GM19463 (cell line): ENCODE measurements around the gene MACROD2.
A peak's percentile ranks its signal among the peaks of the same experiment; 100 is the strongest.
"Not testable (repeated sequence)": the region's sequence is repeated elsewhere in the genome, so short reads cannot be mapped to it uniquely, and the experiment has no call there.

Experiments
- ATAC-seq: cut with Tn5 transposase; IDR thresholded peaks from one replicate; pipeline ENCODE4 v1.9.1; 2021; ENCODE audit warnings: mild to moderate bottlenecking, moderate library complexity; ENCODE audit not compliant: unreplicated experiment

Gene MACROD2

DNA sequence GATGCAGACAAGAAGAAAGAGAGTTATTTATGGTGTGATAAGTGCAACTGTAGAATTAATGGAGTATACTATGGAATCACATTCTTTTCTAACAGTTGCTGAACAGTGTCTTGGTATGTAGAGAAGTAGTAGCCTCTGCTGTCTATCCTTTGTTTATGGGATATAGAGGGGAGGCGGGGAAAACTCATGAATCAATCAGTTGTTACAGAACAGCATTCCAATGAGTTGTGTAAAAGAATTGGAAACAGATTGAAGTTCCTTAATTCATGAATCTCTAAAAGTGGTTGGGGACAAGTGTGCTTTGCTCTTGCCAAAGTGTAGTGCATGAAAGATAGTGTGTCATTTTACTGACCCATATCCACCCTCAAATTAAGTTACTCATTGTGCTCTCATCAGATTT, 264.4 kb downstream of the MACROD2 start:
- ATAC-seq: no peak

DNA sequence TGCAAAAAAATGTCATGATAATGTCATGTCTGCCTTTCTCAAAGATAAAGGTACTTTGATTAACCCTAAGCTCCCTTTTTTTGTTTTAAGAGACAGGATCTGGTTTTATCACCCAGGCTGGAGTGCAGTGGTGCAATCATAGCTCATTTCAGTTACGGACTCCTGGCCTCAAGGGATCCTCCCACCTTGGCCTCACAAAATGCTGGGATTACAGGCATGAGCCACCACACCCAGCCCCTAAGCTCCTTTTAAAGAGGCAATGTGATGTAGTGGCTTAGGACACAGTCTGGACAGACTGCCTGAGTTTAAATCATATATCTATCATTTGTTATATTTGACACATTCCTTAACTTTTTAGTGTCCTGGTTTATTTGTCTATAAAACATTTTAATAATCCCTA, 265.1 kb downstream of the MACROD2 start:
- no peak for ATAC-seq

DNA sequence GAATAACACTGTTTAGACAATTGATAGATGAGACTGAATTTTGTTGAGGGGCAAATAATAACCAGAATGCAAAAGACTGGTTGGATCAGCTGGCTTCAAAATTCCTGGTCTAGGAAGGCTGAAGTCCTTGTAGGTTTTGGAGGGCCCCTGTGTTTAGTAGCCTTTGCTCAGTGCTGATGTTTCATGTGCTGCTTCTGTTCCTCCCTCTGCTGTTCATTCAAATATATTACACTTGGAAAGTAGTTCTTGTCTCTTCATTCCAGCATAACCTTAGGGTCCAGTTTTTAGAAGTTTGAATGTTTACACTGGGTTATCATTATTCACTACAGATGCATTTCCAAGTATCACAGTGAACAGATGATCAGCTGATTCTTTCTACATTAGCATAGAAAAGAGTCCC, 269.6 kb downstream of the MACROD2 start:
- ATAC-seq: no peak

DNA sequence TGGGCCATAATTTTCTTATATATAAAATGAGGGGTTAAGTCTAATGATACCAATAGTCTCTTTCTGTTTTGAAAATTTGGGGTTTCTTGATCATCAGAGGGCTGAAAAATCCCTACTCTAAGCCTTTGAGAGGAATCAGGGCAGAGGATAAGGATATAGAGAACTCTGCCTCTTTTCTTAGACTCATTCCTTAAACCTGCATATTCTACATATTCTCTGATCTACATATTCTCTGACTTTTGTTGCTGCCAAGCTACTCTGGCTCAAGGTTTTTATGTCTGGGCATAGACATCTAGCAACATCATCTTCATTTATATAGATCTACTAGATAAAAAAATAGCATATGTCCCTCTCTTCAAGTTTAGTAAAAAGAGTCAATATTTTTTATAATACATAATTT, 270.9 kb downstream of the MACROD2 start:
- ATAC-seq: no peak

DNA sequence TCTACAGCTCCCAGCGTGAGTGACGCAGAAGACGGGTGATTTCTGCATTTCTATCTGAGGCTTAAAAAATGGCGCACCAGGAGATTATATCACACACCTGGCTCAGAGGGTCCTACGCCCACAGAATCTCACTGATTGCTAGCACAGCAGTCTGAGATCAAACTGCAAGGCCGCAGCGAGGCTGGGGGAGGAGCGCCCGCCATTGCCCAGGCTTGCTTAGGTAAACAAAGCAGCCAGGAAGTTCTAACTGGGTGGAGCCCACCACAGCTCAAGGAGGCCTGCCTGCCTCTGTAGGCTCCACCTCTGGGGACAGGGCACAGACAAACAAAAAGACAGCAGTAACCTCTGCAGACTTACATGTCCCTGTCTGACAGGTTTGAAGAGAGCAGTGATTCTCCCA, 275.4 kb downstream of the MACROD2 start:
- not testable (repeated sequence) for ATAC-seq

DNA sequence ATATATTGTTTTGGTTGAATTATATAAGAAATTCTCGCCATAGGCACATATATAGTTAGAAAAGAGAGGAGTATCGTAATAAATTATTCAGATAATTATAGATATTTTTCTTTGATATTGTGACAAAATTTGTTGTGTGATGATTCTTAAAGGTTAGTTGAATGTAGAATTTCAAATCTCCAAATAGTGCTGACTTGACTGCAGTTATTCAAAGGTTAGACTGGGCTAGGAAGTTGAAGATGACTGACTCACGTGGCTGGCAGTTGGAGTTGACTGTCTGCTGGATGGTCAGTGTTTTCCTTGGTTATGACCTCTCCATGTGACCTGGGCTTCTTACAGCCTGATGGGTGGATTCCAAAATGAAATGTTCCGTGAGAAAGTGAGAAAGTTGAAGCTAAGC, 286.8 kb downstream of the MACROD2 start:
- no peak for ATAC-seq

DNA sequence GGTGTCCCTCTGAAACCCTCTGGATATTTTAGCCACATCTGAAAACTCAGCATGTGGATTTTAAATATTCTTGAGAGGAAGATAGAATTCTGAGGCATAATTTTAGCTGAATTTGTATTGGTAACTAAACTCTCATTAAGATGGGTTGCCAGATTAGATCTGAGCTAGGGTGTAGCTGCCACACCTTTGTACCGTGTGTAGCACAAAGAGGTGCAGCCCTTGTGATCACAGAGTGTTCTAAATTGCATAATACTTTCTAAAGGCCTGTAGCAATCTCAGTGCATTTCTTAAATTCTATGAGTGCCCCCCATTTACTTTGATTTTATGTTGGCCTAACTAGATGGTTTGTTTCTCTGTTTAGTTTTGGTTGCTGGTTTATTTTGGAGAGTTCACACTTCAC, 289.1 kb downstream of the MACROD2 start:
- ATAC-seq: no peak

DNA sequence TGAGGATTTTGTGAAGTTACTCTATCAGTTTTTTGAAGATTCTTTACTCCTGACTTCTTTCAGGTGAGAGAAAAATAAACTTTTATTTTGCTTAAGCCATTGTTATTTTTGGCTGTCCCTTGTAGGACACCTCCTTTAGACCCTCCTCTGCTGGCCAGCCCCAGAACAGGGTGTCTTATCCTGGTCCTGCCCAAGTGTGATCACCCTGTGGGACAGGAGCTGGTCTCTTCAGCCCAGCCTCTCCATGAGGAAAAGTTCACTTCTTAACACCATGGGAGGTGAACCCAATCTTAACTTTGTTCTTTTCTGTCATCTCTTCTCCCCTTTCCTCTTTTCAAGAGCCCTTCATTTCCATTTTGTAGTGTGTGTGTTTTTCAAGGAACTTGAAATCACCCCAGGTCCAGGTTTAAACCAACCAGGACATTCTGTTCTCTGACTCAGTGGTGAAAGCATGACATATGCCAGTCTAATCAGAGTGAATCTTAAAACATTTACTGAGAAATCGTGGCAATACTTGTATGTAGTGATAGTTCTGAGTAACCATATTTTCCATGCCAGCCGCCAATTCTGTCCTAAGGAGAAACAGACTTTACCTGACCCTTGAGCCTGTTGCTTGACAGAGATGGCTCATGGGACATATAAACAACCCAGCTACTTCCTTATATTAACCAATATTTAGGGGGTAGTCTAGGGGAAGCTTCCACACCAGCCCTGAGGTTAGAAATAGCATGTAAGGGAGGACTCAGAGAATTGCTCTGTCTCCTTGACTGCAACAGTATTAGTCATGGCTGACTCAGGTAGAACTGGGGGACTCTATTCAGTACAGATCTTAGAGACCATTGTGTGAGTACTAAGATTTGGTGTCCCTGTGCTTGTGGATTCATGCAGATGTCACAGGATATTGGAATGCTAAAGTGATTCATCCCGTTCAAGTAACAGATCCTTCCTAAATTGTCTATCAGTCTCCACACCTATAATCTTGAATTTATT, 293.3 kb downstream of the MACROD2 start:
- no peak for ATAC-seq

DNA sequence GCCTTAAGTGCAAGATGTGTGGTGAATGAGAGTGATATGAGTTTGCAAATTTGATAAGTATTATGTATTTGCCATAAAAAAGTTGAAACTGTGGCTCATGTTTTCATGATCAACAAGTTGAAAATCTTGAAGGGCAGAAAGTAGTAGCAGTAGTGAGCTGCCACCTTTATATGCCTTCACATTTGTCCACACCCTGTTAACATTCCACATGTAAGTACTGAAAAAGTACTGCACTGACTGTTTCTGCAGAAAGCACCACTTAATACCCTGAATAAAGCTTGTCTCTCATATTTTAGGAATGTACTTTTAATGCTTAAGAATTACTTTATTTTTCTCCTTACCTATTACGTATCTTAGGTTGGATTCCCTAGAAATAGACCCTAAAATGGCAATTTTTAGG, 296.2 kb downstream of the MACROD2 start:
- ATAC-seq: no peak

DNA sequence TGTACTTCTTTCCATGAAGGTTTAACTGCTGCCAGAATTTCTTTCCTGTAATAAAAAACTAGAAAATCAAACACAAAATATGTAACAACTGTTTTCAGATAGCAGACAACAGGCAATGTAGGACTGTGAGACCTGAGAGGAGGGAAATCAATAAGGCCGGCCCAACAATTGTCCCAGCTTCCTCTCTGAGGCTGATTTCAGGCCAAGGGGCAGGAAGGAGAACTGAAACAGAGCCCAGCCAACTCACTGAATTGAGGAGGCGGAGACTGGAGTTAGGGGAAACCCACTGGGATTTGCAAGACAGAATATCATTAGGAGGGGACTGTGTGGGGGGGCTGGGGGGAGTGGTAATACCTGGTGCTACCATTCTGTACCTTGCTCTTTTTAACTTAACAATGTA, 299.9 kb downstream of the MACROD2 start:
- ATAC-seq: peak; percentile 71

DNA sequence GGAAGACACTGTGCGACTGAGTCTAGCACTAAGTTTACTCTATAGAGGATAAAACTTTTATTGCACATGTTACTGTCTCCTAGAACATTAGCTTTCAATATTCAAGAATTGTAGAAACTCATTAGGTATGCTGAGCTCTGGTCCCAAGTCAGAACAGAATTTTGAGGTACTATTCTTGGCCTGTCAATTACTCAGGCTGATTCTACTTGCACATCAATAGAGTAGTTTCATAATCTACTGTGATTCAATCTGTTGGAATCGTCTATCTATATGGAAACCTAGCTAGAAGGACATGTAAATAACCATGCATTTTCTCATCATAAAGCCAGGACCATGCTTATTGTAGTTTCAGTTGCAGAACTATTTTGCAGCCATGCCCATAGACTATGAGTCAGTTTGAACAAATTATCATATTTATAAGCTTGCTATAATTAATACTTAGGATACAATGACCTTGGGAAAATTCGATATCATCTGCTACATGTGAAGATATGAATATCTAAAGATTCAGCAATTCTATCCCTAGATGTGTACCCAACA, 300.5 kb downstream of the MACROD2 start:
- peak; percentile 16 for ATAC-seq

DNA sequence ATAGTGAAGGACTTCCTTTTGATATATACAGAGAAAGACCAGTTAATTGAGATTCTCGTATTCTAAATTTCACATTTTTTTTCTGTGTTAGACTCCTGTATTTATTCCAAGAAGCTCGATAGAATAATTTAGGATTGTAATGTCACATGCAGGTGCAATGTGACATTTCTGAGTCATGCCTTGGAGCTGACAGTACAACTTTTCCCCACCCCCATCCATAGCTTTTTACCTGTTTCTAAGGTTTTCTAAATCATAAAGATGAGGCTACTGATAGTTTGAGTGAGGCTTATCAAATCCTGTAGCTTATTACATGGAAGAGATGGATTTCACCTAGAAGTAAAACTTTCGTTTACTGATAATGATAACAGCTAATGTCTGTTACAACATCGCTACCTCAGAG, 304.5 kb downstream of the MACROD2 start:
- ATAC-seq: no peak

DNA sequence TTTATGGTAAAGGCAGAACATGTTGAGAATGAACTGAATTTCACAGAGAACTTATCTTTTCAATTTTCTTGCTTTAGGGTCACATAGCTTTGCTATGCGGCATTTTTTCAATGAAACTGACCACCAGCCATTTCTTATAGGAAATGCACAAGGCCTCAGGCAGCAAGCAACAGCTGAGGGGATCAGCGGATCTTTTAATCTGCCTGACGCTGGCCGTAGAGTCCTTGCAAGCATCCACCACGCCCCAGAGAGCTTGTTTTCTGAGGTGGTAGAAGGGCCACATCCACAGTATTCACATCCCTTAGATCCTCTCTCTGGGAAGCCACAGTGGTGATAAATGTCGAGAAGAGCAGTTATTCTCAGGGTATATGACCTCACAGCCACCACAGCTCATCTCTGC, 307.8 kb downstream of the MACROD2 start:
- no peak for ATAC-seq

DNA sequence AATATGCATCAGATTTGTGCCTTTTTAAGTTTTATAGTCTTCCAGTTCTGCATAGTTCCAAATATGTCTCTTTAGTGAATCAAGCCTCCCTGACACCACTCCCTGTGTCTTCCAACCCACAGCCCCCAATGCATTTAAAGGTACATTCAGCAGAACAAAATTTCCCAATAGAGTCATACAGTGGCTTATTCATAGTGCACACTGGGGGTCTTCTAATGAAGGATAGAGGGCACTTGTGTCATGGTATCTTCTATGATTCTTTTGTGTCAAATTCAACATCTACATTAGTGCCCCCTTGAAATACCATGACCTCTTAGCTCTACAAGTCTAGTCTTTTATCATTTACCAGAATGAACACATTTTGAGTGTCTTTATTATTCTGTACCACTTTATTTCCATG, 308.3 kb downstream of the MACROD2 start:
- ATAC-seq: no peak

DNA sequence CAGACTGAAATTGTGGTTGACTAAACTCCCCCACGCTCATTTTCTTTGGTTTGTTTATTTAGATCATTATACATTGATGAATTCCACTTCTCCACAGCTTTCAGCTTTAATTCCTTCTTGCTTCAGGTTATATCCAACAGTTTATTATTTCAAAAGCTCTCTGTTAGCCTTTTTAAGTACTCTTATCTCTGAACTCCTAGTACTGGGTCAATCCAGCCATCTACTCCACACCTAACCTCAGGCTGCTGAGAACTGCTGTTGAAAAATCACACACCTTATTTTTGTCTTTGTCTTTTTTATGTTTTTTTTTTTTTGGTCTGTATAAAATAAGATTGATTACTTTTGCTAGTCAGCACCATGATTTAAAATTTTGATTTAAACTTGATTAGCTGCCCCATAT, 309.2 kb downstream of the MACROD2 start:
- ATAC-seq: no peak

DNA sequence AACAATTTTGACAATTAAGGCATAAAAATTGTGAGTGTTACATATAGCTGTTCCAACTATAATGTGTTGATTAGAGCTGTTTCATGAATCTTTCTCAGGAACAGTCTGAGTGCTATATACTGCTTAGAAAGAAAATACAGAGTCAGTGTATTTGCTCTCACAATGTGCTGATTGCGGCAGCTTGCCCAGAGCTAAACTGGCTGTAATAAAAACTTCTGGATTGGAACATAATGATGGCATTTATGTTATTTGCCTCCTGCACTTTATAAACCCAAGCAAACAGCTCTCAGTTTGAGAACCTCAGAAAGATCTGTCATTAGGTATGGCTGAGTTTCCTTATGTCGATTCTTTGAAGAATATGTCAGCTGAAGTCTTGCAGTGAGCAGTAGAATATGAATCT, 312.6 kb downstream of the MACROD2 start:
- no peak for ATAC-seq

DNA sequence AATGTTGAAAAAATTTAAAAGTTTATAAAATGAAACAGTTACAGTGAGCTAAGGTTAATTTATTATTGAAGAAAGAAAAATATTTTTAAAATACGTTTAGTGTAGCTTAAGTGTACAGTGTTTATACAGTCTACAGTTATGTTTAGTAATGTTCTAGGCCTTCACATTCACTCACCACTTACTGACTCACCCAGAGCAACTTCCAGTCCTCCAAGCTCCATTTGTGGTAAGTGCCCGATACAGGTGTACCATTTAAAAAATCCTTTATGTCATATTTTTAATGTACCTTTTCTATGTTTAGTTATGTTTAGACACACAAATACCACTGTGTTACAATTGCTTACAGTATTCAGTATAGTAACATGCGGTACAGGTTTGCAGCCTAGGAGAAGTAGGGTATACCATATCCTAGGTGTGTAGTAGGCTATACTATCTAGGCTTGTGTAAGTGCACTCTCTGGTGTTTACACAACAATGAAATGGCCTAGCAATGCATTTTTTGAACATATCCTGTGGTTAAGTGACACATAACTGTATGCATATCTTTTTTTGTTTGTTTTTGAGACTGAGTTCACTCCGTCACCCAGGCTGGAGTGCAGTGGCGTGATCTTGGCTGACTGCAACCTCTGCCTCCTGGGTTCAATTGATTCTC, 315.8 kb downstream of the MACROD2 start:
- no peak for ATAC-seq

DNA sequence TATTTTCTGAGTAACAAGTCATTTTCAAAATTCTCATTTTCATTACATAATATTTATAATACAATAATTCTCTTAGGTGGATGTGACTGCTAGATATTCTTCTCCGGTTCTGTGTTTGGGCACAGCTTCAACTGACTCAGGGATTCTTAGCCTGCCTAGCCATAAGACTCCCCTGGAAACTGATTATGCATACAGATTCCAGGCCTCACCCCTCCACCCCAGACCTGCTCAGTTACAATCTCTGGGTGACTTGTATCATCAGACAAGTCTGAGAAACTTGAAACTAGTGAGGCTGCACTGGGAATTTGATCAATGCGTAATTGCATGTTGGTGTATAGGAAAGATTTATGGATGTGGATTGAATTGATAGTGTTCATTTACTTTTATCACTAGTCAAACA, 316.7 kb downstream of the MACROD2 start:
- no peak for ATAC-seq

DNA sequence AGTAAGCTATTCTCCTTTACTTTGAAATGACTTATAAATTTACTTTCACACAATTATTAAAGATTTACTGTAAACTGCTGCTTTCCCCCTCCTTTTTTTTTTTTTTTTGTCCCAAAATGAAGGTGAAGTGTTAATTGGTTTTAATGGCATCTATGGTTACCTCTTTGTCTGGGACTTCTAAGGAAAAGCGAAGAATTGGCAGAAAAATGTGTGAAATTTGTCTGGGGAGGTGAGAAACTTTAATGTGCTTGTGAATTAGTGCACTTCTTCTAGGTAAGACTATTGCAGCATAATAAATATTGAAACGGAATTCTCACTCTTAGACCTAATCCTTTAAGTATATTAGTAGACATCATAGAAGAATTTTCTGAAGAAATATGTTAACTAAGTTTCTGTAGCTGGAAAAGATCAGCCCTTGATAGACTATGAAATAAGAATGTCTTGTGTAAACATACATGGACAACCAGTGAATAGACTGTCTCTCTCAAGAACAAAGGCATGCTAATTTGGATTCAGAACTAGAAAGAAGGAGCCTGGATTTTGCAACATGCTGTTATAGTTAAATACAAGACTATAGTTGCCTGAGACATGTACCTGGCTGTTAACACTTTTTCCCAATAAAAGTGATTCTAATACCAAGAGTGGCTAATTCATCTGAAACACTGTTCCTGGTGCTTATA, 318.2 kb downstream of the MACROD2 start:
- ATAC-seq: no peak

DNA sequence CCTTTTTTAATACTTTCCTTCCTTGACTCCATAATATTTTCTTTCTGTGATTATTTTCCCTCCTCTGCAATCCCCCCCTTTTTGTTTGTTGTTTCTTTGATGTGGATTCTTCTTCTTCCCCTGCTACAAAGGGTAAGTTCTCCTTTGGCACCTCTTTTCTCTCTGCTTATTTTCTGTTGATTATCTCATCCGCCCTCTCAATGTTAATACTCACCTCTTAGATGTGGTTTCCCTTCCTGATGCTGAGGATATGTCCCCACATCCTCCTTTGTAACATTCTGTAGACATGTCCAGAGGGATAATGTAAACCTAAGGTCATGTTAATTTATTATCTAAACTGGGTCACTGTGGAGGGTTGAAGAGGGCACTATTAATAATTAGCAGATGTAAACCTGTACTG, 324.4 kb downstream of the MACROD2 start:
- ATAC-seq: no peak

DNA sequence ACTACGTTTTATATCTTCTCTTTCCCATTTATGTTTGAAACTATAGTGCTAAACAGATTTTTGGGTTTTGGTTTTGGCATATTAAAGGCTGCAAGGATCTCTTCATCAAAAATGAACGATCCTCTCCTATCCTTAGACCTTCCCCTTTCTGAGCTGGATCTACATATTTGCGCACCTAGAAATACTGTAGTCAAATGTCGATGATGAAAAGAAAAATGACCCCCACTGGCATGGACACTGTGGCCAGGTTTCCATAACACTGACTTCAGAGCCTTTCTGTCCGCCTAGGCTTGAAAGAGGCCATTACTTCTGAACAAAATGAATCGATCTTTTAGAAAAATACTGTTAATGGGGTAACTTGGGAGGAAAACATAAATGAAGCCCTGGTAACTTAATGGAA, 336.3 kb downstream of the MACROD2 start:
- ATAC-seq: no peak
